Measurements from ENCODE around the gene TP53INP2.
"Not testable (repeated sequence)": the region's sequence is repeated elsewhere in the genome, so short reads cannot be mapped to it uniquely, and the experiment has no call there.

The TP53INP2 gene

DNA sequence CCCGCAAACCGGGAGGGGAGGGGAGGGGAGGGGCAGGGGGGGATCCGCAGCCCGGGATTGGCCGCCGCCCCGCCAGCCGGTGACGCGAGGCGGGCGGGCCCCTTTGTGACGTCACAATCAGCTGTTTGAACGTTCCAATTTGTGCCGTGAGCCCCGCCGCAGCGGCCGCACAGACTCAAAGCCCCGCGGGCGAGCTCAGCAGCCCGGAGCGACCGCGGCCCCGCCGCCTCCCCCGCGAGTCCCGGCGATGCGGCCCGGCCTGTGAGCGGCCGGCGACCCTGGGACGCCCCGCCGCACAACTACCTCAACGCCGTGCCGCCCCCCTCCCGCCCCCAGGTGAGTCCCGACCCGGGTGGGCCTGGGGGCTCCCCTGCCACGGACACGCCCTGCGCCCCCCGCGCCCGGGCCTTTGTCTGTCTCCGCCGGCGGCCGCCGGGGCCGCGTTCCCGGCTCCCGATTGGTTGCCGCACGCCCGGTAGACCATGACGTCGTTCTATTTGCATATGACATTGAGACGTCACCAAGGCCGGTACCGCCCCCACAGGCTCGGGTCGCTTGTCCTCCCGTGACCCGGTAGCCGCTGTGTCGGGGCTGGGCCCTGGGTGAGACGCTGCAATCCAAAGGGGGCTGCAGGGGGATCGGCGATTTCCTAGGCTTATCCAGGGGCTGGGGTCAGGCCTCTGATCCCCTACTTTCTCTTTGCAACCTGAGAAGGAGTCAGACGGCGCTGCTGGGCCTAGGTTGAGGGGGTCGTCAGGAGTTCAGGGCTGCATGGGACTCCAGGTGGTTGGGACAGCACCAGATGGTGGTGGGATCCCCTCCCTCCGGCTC is at the start of gene TP53INP2:
Gene TP53INP2, plus strand, starts transcription at position 168 of the 831 bp plus-strand sequence. CDS start 4,396 bp downstream, outside the sequence.
- peak within 1 kb of the TSS; percentile 85 for H3K4me3 ChIP-seq (ENCODE audit: low read depth, low read length)
- TF ChIP-seq CTCF (IDR thresholded peaks at IDR 0.05; ENCODE audit: low read depth, low read length) = no peak
- DNase-seq (ENCODE audit: low read depth, low spot score) = peak; percentile 90
- in situ Hi-C loops (cut with HindIII; ENCODE audit: low sequenced_read_pairs) = no loop called here

- in situ Hi-C loops (cut with HindIII; ENCODE audit: low sequenced_read_pairs); H3K4me3 ChIP-seq (ENCODE audit: low read depth, low read length); DNase-seq (ENCODE audit: low read depth, low spot score): not testable (repeated sequence)
These were observed 45.5 kb upstream of the TP53INP2 start for GRCh38 chr20:34658654-34659053.

- H3K4me3 ChIP-seq (ENCODE audit: low read depth, low read length); in situ Hi-C loops (cut with HindIII; ENCODE audit: low sequenced_read_pairs); DNase-seq (ENCODE audit: low read depth, low spot score): not testable (repeated sequence)
These were observed 42.3 kb upstream of the TP53INP2 start for GRCh38 chr20:34661811-34662210.

DNA sequence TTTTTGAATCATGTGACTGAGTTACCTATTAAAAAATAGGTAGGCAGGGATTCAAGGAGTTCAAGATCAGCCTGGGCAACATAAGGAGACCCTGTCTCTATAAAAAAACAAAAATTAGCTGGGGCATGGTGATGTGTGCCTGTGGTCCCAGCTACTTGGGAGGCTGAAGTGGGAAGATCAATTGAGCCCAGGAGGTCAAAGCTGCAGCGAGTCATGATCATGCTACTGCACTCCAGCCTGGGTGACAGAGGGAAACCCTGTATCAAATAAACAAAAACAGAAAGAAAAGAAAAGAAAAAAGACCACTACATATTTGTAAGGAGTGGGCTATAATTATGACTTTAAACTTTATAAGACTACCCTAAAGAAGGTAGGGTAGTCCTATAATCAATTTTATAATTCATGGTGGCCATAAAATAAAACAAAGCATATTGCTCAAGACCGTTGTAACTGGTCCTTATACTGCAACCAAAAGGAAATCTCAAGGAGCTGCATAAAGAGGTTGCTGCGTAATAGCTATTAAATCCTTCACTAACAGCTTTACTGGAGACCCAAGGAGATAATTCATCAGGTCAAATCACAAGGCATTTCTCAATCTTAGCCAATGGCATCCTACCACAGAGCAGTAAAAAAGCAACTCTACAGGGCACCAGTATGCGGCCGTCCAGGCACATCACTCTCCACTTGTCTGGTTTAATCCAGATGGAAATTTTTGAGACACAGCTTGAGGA is 40.8 kb upstream of the TP53INP2 start:
- no peak for TF ChIP-seq CTCF (IDR thresholded peaks at IDR 0.05; ENCODE audit: low read depth, low read length)
- DNase-seq (ENCODE audit: low read depth, low spot score) = no peak
- H3K4me3 ChIP-seq (ENCODE audit: low read depth, low read length) = no peak overlapping the region
- in situ Hi-C loops (cut with HindIII; ENCODE audit: low sequenced_read_pairs) = no loop called here

- in situ Hi-C loops (cut with HindIII; ENCODE audit: low sequenced_read_pairs); DNase-seq (ENCODE audit: low read depth, low spot score); H3K4me3 ChIP-seq (ENCODE audit: low read depth, low read length): not testable (repeated sequence)
These were observed 39.4 kb upstream of the TP53INP2 start for GRCh38 chr20:34664751-34665150.

- TF ChIP-seq CTCF (IDR thresholded peaks at IDR 0.05; ENCODE audit: low read depth, low read length) = no peak
- in situ Hi-C loops (cut with HindIII; ENCODE audit: low sequenced_read_pairs) = no loop called here
- H3K4me3 ChIP-seq (ENCODE audit: low read depth, low read length) = no peak overlapping the region
- DNase-seq (ENCODE audit: low read depth, low spot score) = no peak
These were observed 35.0 kb upstream of the TP53INP2 start for GRCh38 chr20:34669094-34669493.

DNA sequence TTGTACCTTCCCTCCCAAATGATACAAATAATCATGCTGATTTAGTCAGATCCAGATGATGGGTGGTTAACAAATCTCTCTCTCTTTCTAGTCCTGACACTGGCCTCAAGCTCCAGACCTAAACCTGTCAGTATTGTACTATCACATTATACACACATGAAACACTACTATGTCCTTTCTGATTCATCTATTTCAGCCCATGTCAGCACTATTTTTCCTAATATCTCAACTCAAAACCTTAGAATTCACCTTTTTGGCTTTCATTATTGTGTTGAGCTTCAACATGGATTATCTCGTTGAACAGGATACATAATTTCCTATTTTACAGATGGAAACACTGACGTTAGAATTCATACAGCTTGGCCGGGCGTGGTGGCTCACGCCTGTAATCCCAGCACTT is 30.7 kb upstream of the TP53INP2 start:
- H3K4me3 ChIP-seq (ENCODE audit: low read depth, low read length) = no peak overlapping the region
- DNase-seq (ENCODE audit: low read depth, low spot score) = no peak
- in situ Hi-C loops (cut with HindIII; ENCODE audit: low sequenced_read_pairs) = no loop called here
- TF ChIP-seq CTCF (IDR thresholded peaks at IDR 0.05; ENCODE audit: low read depth, low read length) = no peak

GRCh38 chr20:34675561-34675960 is 28.6 kb upstream of the TP53INP2 start:
- DNase-seq (ENCODE audit: low read depth, low spot score) = no peak
- H3K4me3 ChIP-seq (ENCODE audit: low read depth, low read length) = no peak overlapping the region
- no peak for TF ChIP-seq CTCF (IDR thresholded peaks at IDR 0.05; ENCODE audit: low read depth, low read length)
- in situ Hi-C loops (cut with HindIII; ENCODE audit: low sequenced_read_pairs) = no loop called here

All from astrocyte of the spinal cord (primary cell).